SJSA1 (cell line): ENCODE data around the gene FEM1A. TPM values are rescaled to one million over a fixed set of nuclear protein-coding genes. Genes with fewer than 3 reads are reported as not detected.
"Not testable (repeated sequence)": the region's sequence is repeated elsewhere in the genome, so short reads cannot be mapped to it uniquely, and the experiment has no call there.

Experiments used
- DNase-seq, 2 experiments: peaks; one replicate each; pipeline ENCODE4 v3.0.0-alpha.2; 2015 to 2020; ENCODE audit warnings: low spot score in 2 of 2, low read depth in 1 of 2
- H3K27ac ChIP-seq: fragments of 250-450 bp; sonication (Bioruptor Pico); 2 replicates; pipeline ENCODE4 v1.5.1; 2020; ENCODE audit warnings: mild to moderate bottlenecking, moderate library complexity
- H3K27me3 ChIP-seq: fragments of 250-450 bp; sonication (Bioruptor Pico); replicated peaks from 2 replicates; pipeline ENCODE4 v1.5.1; 2020; ENCODE audit warnings: mild to moderate bottlenecking, moderate library complexity
- H3K36me3 ChIP-seq: fragments of 250-450 bp; sonication (Bioruptor Pico); 2 replicates; pipeline ENCODE4 v1.5.1; 2020; ENCODE audit warnings: mild to moderate bottlenecking
- H3K4me1 ChIP-seq: fragments of 250-450 bp; sonication (Bioruptor Pico); replicated peaks from 2 replicates; pipeline ENCODE4 v1.6.1; 2021; ENCODE audit warnings: mild to moderate bottlenecking
- H3K4me3 ChIP-seq: fragments of 250-450 bp; sonication (Bioruptor Pico); 2 replicates; pipeline ENCODE4 v1.5.1; 2020; ENCODE audit warnings: mild to moderate bottlenecking
- H3K9me3 ChIP-seq: fragments of 250-450 bp; sonication (Bioruptor Pico); replicated peaks from 2 replicates; pipeline ENCODE4 v1.5.1; 2020; ENCODE audit warnings: mild to moderate bottlenecking
- total RNA-seq: library from RNA; depleted of rRNA; stranded (reverse); fragments of >200 nt; shearing (Covaris generic); gene quantifications from 2 replicates; pipeline ENCODE4 v1.2.3, GENCODE V29; 2014

The FEM1A gene
- total RNA-seq, 1 experiment from 2014 or later, result 14.4 TPM

GRCh38 chr19:4811328-4812131 is 20.0 kb downstream of the FEM1A start:
- Histone ChIP-seq H3K36me3 (peaks cover 14% of the 10 kb centered on the region), H3K27me3 (no peaks in the 10 kb centered on the region), H3K27ac (no peak overlapping the region), H3K4me3 (no peak overlapping the region), H3K9me3 (no peaks in the 10 kb centered on the region), H3K4me1 (peaks cover 34% of the 10 kb centered on the region)
- DNase-seq, result peak; percentile 60 to 87

- Histone ChIP-seq H3K4me1 (peaks cover 34% of the 10 kb centered on the region), H3K9me3 (no peaks in the 10 kb centered on the region), H3K27ac (no peak overlapping the region), H3K27me3 (no peaks in the 10 kb centered on the region), H3K36me3 (peaks cover 45% of the 10 kb centered on the region), H3K4me3 (no peak overlapping the region)
- peak in 1 of 2 experiments; percentile 51 for DNase-seq
These were observed 23.3 kb downstream of the FEM1A start for GRCh38 chr19:4814625-4815425.

GRCh38 chr19:4815426-4816201 is 24.1 kb downstream of the FEM1A start:
- Histone ChIP-seq H3K27me3 (no peaks in the 10 kb centered on the region), H3K27ac (no peak overlapping the region), H3K4me3 (no peak overlapping the region), H3K4me1 (peaks cover 34% of the 10 kb centered on the region), H3K9me3 (no peaks in the 10 kb centered on the region), H3K36me3 (peaks cover 45% of the 10 kb centered on the region)
- peak; percentile 71 to 92 for DNase-seq

GRCh38 chr19:4816202-4816949 is 24.8 kb downstream of the FEM1A start:
- DNase-seq, result no peak
- Histone ChIP-seq H3K9me3 (no peaks in the 10 kb centered on the region), H3K4me1 (peaks cover 34% of the 10 kb centered on the region), H3K36me3 (peaks cover 48% of the 10 kb centered on the region), H3K27ac (no peak overlapping the region), H3K27me3 (no peaks in the 10 kb centered on the region), H3K4me3 (no peak overlapping the region)

- no peak for DNase-seq
- peaks cover 48% of the 10 kb centered on the region for H3K36me3 ChIP-seq
- H3K27me3 ChIP-seq, result no peaks in the 10 kb centered on the region
- no peaks in the 10 kb centered on the region for H3K9me3 ChIP-seq
- peaks cover 34% of the 10 kb centered on the region for H3K4me1 ChIP-seq
- H3K4me3 ChIP-seq, result no peak overlapping the region
- H3K27ac ChIP-seq, result no peak overlapping the region
These were observed 25.4 kb downstream of the FEM1A start for GRCh38 chr19:4816950-4817278.

GRCh38 chr19:4817467-4818277 is 26.1 kb downstream of the FEM1A start:
- Histone ChIP-seq H3K9me3 (no peaks in the 10 kb centered on the region), H3K4me1 (peaks cover 29% of the 10 kb centered on the region)

GRCh38 chr19:4821265-4821664 is 29.7 kb downstream of the FEM1A start:
- no peaks in the 10 kb centered on the region for H3K9me3 ChIP-seq
- no peaks in the 10 kb centered on the region for H3K4me1 ChIP-seq
- no peak for DNase-seq
- no peak overlapping the region for H3K4me3 ChIP-seq
- no peak overlapping the region for H3K27ac ChIP-seq
- H3K27me3 ChIP-seq, result no peaks in the 10 kb centered on the region
- peaks cover 53% of the 10 kb centered on the region for H3K36me3 ChIP-seq

More at GRCh38 chr19:4817467-4818277, 26.1 kb downstream of the FEM1A start:
- Histone ChIP-seq H3K27me3 (no peaks in the 10 kb centered on the region), H3K4me3 (no peak overlapping the region), H3K27ac (no peak overlapping the region), H3K36me3 (peaks cover 54% of the 10 kb centered on the region)
- no peak for DNase-seq

- not testable (repeated sequence) for H3K4me1 ChIP-seq, H3K9me3 ChIP-seq, DNase-seq, H3K4me3 ChIP-seq, H3K27me3 ChIP-seq, H3K27ac ChIP-seq
- H3K36me3 ChIP-seq, result peaks cover 48% of the 10 kb centered on the region
These were observed 30.8 kb downstream of the FEM1A start for GRCh38 chr19:4822354-4822753.

- Histone ChIP-seq H3K4me3 (no peak overlapping the region), H3K27ac (no peak overlapping the region), H3K27me3 (no peaks in the 10 kb centered on the region), H3K36me3 (peaks cover 36% of the 10 kb centered on the region), H3K4me1 (no peaks in the 10 kb centered on the region), H3K9me3 (no peaks in the 10 kb centered on the region)
- DNase-seq, result no peak
These were observed 32.0 kb downstream of the FEM1A start for GRCh38 chr19:4823577-4823976.

- no peak overlapping the region for H3K4me3 ChIP-seq
- DNase-seq, result no peak
- H3K36me3 ChIP-seq, result peaks cover 14% of the 10 kb centered on the region; the same call in 1 of the 2 replicates
These were observed 37.6 kb downstream of the FEM1A start for GRCh38 chr19:4829001-4829712.

GRCh38 chr19:4830332-4830731 is 38.8 kb downstream of the FEM1A start:
- Histone ChIP-seq H3K4me3 (peak overlapping the region; percentile 89), H3K4me1 (peaks cover 15% of the 10 kb centered on the region), H3K27ac (no peak overlapping the region), H3K36me3 (peaks cover 10% of the 10 kb centered on the region; the same call in 1 of the 2 replicates), H3K27me3 (no peaks in the 10 kb centered on the region), H3K9me3 (no peaks in the 10 kb centered on the region)
- DNase-seq, result no peak

More at GRCh38 chr19:4829001-4829712, 37.6 kb downstream of the FEM1A start:
- Histone ChIP-seq H3K27me3 (no peaks in the 10 kb centered on the region), H3K9me3 (no peaks in the 10 kb centered on the region), H3K27ac (no peak overlapping the region), H3K4me1 (peaks cover 15% of the 10 kb centered on the region)

GRCh38 chr19:4830768-4831265 is 39.3 kb downstream of the FEM1A start:
- peak overlapping the region; percentile 44 for H3K27ac ChIP-seq

More at GRCh38 chr19:4830768-4831265, 39.3 kb downstream of the FEM1A start:
- Histone ChIP-seq H3K4me1 (peaks cover 15% of the 10 kb centered on the region), H3K9me3 (no peaks in the 10 kb centered on the region), H3K27me3 (no peaks in the 10 kb centered on the region), H3K4me3 (peak overlapping the region; percentile 89), H3K36me3 (peaks cover 8% of the 10 kb centered on the region; the same call in 1 of the 2 replicates)
- no peak for DNase-seq
